HG02798 (cell line): ENCODE measurements around the gene RAB11FIP3.

Source experiments
- ATAC-seq: cut with Tn5 transposase; IDR thresholded peaks from one replicate; pipeline ENCODE4 v1.9.1; 2021; ENCODE audit warnings: mild to moderate bottlenecking; ENCODE audit not compliant: unreplicated experiment, poor library complexity

Gene RAB11FIP3

GRCh38 chr16:548586-548985 is 123.1 kb downstream of the RAB11FIP3 start:
- no peak for ATAC-seq

GRCh38 chr16:549544-550263 is 124.3 kb downstream of the RAB11FIP3 start:
- no peak for ATAC-seq

- no peak for ATAC-seq
These were observed 125.8 kb downstream of the RAB11FIP3 start for GRCh38 chr16:551210-551609.

- ATAC-seq = no peak
These were observed 126.7 kb downstream of the RAB11FIP3 start for GRCh38 chr16:552171-552570.

- no peak for ATAC-seq
These were observed 128.3 kb downstream of the RAB11FIP3 start for GRCh38 chr16:553601-554296.

- ATAC-seq = no peak
These were observed 128.8 kb downstream of the RAB11FIP3 start for GRCh38 chr16:554297-554621.

GRCh38 chr16:554640-555365 is 129.4 kb downstream of the RAB11FIP3 start:
- ATAC-seq = no peak

GRCh38 chr16:555528-556473 is 130.4 kb downstream of the RAB11FIP3 start:
- ATAC-seq = no peak

GRCh38 chr16:556474-557173 is 131.2 kb downstream of the RAB11FIP3 start:
- ATAC-seq = no peak

- no peak for ATAC-seq
These were observed 132.2 kb downstream of the RAB11FIP3 start for GRCh38 chr16:557463-558297.

- no peak for ATAC-seq
These were observed 133.0 kb downstream of the RAB11FIP3 start for GRCh38 chr16:558298-559020.

GRCh38 chr16:559021-559380 is 133.6 kb downstream of the RAB11FIP3 start:
- no peak for ATAC-seq

GRCh38 chr16:559411-560203 is 134.2 kb downstream of the RAB11FIP3 start:
- ATAC-seq = no peak

GRCh38 chr16:560204-560700 is 134.8 kb downstream of the RAB11FIP3 start, which contains the start of gene PRR35:
PRR35 (plus strand) TSS chr16:560394; CDS start chr16:563295, 2,901 bp downstream.
- ATAC-seq = no peak

GRCh38 chr16:560701-561412 is 135.4 kb downstream of the RAB11FIP3 start:
- no peak for ATAC-seq

GRCh38 chr16:561413-561794 is 136.0 kb downstream of the RAB11FIP3 start:
- ATAC-seq = no peak
